Fibroblast of pulmonary artery (primary cell): ENCODE data around the gene POLR2J.

Experiments
- DNase-seq: peaks from one replicate; pipeline ENCODE4 v3.0.0-alpha.2; 2010; ENCODE audit warnings: low read depth
- H3K4me3 ChIP-seq: replicated peaks from 2 replicates; pipeline ENCODE4 v1.5.1; 2011; ENCODE audit warnings: low read depth, mild to moderate bottlenecking, control low read depth, low read length, moderate library complexity
- TF ChIP-seq, protein P1 (sequence below): IDR thresholded peaks from 2 replicates; pipeline ENCODE4 v1.5.1; 2011; ENCODE audit warnings: mild to moderate bottlenecking, control low read depth, low read length, inconsistent platforms; ENCODE audit errors: missing control alignments

The POLR2J gene

DNA sequence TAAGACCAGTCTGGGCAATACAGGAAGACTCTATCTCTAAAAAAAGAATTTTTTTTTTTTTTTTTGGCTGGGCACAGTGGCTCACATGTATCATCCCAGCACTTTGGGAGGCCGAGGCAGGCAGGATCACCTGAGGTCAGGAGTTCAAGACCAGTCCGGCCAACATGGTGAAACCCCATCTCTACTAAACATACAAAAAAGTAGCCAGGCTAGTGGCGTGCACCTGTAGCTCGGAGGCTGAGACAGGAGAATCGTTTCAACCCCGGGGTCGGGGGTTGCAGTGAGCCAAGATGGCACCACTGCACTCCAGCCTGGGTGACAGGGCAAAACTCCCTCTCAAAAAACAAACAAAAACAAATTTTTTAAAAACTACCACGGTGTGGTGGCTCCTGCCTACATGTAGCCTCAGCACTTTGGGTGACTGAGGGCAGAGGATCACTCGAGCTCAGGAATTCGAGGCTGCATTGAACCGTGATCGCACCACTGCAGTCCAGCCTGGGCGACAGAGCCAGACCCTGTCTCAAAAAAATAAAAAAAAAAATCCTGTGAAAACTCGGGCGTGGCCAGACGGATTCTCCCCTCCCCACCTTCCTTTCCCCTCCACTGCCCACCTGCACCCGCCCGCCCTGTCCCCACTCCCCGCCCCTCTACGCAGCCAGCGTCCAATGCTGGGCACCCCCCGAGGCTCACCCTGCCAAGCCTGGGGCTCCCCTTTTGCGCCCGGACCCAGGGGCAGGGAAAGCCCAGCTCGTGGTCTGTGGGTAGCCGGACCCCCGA, 46.1 kb downstream of the POLR2J start:
- TF ChIP-seq, protein P1, sequence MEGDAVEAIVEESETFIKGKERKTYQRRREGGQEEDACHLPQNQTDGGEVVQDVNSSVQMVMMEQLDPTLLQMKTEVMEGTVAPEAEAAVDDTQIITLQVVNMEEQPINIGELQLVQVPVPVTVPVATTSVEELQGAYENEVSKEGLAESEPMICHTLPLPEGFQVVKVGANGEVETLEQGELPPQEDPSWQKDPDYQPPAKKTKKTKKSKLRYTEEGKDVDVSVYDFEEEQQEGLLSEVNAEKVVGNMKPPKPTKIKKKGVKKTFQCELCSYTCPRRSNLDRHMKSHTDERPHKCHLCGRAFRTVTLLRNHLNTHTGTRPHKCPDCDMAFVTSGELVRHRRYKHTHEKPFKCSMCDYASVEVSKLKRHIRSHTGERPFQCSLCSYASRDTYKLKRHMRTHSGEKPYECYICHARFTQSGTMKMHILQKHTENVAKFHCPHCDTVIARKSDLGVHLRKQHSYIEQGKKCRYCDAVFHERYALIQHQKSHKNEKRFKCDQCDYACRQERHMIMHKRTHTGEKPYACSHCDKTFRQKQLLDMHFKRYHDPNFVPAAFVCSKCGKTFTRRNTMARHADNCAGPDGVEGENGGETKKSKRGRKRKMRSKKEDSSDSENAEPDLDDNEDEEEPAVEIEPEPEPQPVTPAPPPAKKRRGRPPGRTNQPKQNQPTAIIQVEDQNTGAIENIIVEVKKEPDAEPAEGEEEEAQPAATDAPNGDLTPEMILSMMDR = no peak
- no peak for DNase-seq
- H3K4me3 ChIP-seq = peak overlapping the region; percentile 75

DNA sequence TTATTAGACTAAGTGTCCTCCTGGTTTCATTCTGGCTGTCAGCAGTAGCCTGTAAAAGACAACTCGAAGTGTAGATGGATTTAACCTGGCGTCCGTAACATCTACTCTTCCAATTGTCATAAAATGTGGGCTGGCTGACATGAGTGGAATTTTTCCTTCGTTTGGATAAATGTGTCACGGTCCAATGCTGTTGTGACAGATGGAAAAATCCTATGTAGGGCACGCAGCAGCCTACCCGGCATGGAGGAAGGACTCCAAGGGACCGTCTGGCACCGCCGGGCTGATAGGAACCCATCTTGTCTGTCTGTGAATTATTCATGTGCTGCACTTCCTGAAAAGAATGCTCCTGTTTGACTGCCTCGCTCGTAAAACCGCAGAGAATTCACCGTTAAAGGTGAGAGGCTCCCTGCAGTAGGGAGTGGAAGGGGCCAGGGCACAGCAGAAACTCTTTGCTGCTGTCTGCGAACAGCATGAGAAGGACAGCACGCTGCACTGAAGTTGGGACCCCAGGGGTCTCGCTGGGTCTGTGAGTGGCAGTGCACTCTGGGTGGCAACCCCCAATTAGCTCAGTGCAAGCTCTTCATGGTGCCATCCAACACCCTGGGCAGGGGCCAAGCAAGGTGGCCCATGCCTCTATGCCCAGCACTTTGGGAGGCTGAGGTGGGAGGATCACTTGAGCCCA, 47.0 kb downstream of the POLR2J start:
- no peak for DNase-seq
- no peak overlapping the region for H3K4me3 ChIP-seq
- TF ChIP-seq, protein P1 = no peak

DNA sequence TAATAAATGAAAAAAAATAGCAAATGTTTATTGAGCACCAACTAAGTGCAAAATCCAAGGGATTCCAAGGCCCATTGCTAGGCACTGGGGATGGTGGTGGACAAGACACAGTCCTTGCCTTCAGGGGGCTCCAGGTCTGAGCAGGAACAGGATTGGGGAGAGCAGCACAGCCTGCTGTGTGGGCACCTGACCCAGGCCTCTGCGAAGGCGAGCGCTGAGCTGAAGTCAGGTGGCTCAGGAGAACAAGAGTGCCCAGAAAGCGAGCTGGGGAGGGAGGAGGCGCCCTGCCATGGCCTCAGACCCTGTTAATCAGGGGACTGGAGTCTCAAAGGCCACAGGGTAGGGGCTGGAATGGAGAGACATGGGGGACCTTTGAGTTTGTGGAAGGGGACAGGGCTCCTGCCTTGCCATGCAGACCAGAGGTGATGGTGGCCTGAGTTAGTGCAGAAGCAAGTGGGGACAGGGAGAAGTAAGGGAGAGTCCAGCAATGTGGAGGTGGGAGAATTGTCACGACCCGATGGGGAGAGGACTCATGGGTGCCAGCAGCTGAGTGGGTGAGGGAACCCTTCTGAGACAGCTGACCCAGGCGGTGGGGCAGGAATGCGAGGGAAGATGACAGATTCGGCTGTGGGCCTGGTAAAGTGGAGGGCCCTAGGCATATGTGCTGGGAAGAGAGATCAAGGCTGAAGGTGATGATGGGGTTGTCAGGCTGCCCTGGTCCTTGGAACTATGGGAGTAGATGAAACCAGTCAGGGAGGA, 49.4 kb downstream of the POLR2J start:
- TF ChIP-seq, protein P1 = no peak
- H3K4me3 ChIP-seq = no peak overlapping the region
- DNase-seq = no peak

DNA sequence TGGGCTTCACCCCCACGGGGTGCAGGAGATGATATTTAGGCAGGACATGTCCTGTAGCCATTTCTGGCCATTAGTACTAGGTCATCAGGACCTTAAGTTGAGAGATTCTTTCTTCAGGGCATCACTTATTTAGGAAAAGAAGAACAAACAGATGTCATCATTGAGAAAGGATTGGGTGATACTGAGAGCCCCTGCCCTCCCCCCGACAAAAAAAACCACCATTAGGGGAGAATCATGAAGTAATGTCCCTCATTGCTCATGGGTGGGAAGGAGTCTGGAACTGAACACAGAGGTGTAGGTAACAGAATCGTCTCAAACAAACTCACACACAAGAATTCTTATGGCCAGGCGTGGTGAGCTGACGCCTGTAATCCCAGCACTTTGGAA, 51.7 kb downstream of the POLR2J start:
- DNase-seq = no peak
- no peak overlapping the region for H3K4me3 ChIP-seq

GRCh38 chr7:102426268-102427018, 52.3 kb downstream of the POLR2J start:
- TF ChIP-seq, protein P1 = no peak
- no peak overlapping the region for H3K4me3 ChIP-seq
- no peak for DNase-seq

More for the DNA sequence above, 51.7 kb downstream of the POLR2J start:
- TF ChIP-seq, protein P1 = no peak

GRCh38 chr7:102425639-102426267, 53.0 kb downstream of the POLR2J start:
- TF ChIP-seq, protein P1 = no peak
- H3K4me3 ChIP-seq = no peak overlapping the region
- DNase-seq = no peak
